AG04450 (cell line): ENCODE results near the gene BLID. TPM values are rescaled to one million over a fixed set of nuclear protein-coding genes. Genes with fewer than 3 reads are reported as not detected.
A peak's percentile ranks its signal among the peaks of the same experiment; 100 is the strongest.

Experiments used
- CTCF ChIA-PET: fragments of 300-600, 350-600 bp; formaldehyde crosslinking; extraction: SDS; loops from one replicate; lab custom pipeline; 2022; ENCODE audit warnings: antibody characterized with exemption, inconsistent platforms; lab: Charles Lee
- POLR2A ChIA-PET: fragments of 350-600 bp; formaldehyde crosslinking; extraction: SDS; loops from one replicate; lab custom pipeline; 2021; ENCODE audit warnings: antibody characterized with exemption, inconsistent platforms; lab: Yijun Ruan, JAX
- DNase-seq: peaks from one replicate; pipeline ENCODE4 v3.0.0-alpha.2; 2011; ENCODE audit warnings: low read depth, low spot score
- H3K27ac ChIP-seq: one replicate; pipeline ENCODE4 v1.5.1; 2012; ENCODE audit warnings: low read depth, low read length, control low read depth
- H3K27me3 ChIP-seq: one replicate; pipeline ENCODE4 v1.6.0; 2012; ENCODE audit warnings: low read length; ENCODE audit not compliant: control insufficient read depth, insufficient read depth
- H3K4me3 ChIP-seq: 2 replicates; pipeline ENCODE4 v1.5.1; 2011; ENCODE audit warnings: mild to moderate bottlenecking, low read depth, low read length, control low read depth
- H3K9me3 ChIP-seq: 2 replicates; pipeline ENCODE4 v1.5.1; 2012; ENCODE audit warnings: low read length; ENCODE audit not compliant: control insufficient read depth, insufficient read depth
- CTCF ChIP-seq: IDR thresholded peaks from 2 replicates; pipeline ENCODE4 v1.5.1; 2011; ENCODE audit warnings: low read depth, low read length, control low read depth, inconsistent platforms
- polyA plus RNA-seq: library from polyadenylated mRNA; depleted of rRNA; stranded (reverse); fragments of >200 nt; gene quantifications from 2 replicates; pipeline ENCODE4 v1.2.3, GENCODE V29; 2011

BLID gene
- polyA plus RNA-seq, 1 experiment: 0.94 TPM

DNA sequence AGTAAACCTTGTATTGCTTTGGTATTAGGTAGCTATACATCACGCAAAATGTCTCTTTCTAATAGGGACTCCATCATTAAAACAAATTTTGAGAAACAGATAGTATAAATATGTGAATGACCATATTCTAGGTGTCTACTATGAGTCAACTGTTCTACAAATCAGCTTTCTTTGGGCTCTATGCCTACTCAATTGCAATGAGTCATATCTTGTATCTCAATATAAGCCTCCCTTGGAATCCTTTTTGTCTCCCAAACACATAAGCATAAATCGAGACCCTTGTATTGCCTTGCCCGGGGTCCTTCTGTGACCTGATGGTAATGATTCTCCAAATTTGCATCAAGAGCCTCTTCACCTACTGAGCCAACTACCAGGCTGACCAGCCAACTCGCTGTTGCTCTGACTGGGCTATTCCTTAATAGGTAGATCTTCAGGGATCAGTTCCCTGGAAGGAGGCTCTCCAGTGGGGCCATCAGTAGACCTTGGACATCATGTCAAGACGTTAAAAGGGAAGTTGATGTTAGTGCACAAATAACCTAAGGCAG is 22.2 kb downstream of the BLID start:
- POLR2A ChIA-PET: no interaction called here
- no peak for DNase-seq
- peak overlapping the region; percentile 5 for H3K4me3 ChIP-seq
- no peaks in the 10 kb centered on the region for H3K27me3 ChIP-seq
- no peaks in the 10 kb centered on the region for H3K9me3 ChIP-seq
- H3K27ac ChIP-seq: no peak overlapping the region
- CTCF ChIA-PET: interaction anchor here (1.0 to 5.9 kb wide), 4 partner anchors 14 to 439 kb away, joined by 3 to 37 read pairs (median 6); no protein-coding TSS in a partner anchor
- TF ChIP-seq CTCF: no peak

- POLR2A ChIA-PET: no interaction called here
Observed at GRCh38 chr11:122091835-122092234, 24.2 kb downstream of the BLID start.

DNA sequence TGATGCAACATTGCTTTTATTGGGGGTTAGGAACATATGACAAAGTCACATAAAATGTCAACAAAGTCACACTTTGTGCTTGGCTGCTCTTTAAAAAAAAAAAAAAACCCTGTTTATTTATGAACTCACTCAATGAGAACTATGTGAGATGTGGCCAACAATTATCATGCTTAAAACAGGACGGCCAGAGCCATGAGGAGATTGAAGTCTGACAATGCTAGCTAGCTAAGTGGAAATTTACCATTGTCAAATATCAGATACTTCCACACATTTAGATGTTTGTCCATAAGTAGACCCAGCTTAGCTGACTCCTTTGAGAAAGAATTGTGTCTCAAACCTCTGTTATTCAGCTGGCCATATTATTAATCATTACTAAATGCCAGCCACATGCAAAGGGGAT is 26.9 kb downstream of the BLID start:
- DNase-seq: no peak
- Histone ChIP-seq H3K9me3 (no peaks in the 10 kb centered on the region), H3K27ac (no peak overlapping the region), H3K4me3 (no peak overlapping the region), H3K27me3 (no peaks in the 10 kb centered on the region)
- POLR2A ChIA-PET: interaction anchor here (1.0 to 1.1 kb wide), 2 partner anchors 10 to 12 kb away, joined by 3 read pairs; no protein-coding TSS in a partner anchor
- no peak for TF ChIP-seq CTCF
- CTCF ChIA-PET: interaction anchor here (1.4 kb wide), 1 partner anchor 114 kb away, joined by 4 read pairs; no protein-coding TSS in a partner anchor

More at GRCh38 chr11:122091835-122092234, 24.2 kb downstream of the BLID start:
- TF ChIP-seq CTCF: no peak
- H3K4me3 ChIP-seq: no peak overlapping the region
- CTCF ChIA-PET: interaction anchor here (0.6 to 5.9 kb wide), 2 partner anchors 214 to 437 kb away, joined by 4 to 37 read pairs; no protein-coding TSS in a partner anchor
- H3K27me3 ChIP-seq: no peaks in the 10 kb centered on the region
- H3K27ac ChIP-seq: no peak overlapping the region
- no peak for DNase-seq
- no peaks in the 10 kb centered on the region for H3K9me3 ChIP-seq

- no peak overlapping the region for H3K4me3 ChIP-seq
- DNase-seq: no peak
- CTCF ChIA-PET: interaction anchor here (1.2 kb wide), 1 partner anchor 431 kb away, joined by 6 read pairs; no protein-coding TSS in a partner anchor
- TF ChIP-seq CTCF: no peak
- POLR2A ChIA-PET: interaction anchor here (0.8 kb wide), 1 partner anchor 40 kb away, joined by 3 read pairs; no protein-coding TSS in a partner anchor
- H3K27me3 ChIP-seq: no peaks in the 10 kb centered on the region
- no peak overlapping the region for H3K27ac ChIP-seq
- H3K9me3 ChIP-seq: no peaks in the 10 kb centered on the region
Observed at GRCh38 chr11:122085712-122086111, 30.3 kb downstream of the BLID start.

DNA sequence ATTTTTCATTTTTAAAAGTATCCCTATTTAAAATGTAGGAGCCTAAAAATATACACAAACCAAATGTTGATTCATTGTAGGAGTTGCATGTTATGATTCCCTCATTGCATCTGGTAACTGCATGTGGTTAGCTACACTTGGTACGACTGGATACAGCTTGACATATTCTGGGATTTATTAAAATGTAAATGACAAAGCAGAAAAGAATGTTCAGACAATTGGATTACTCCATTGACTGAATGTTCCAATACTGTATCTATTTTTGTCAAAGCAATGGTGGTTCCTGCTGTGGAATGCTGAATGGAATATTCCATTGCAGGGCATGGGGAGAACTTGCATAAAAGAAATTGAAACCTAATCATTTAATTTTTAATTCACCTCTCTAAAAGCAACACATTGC is 30.8 kb downstream of the BLID start:
- POLR2A ChIA-PET: interaction anchor here (0.8 kb wide), 2 partner anchors 40 to 73 kb away, joined by 3 read pairs; no protein-coding TSS in a partner anchor
- Histone ChIP-seq H3K27me3 (no peaks in the 10 kb centered on the region), H3K9me3 (no peaks in the 10 kb centered on the region), H3K27ac (no peak overlapping the region), H3K4me3 (no peak overlapping the region)
- TF ChIP-seq CTCF: no peak
- DNase-seq: peak; percentile 83
- CTCF ChIA-PET: interaction anchor here (1.2 kb wide), 1 partner anchor 430 kb away, joined by 6 read pairs; no protein-coding TSS in a partner anchor
